GM23248 (cell line): ENCODE data around the gene TBL1XR1.
"Not testable (repeated sequence)": the region's sequence is repeated elsewhere in the genome, so short reads cannot be mapped to it uniquely, and the experiment has no call there.

Experiments
- EZH2 ChIP-seq: fragments of 200-600 bp; sonication (generic); IDR thresholded peaks from 2 replicates; pipeline ENCODE4 v1.6.1; 2018; ENCODE audit warnings: antibody characterized with exemption, mild to moderate bottlenecking; ENCODE audit not compliant: insufficient read depth, poor library complexity, severe bottlenecking
- EZH2phosphoT487 ChIP-seq: fragments of 200-600 bp; sonication (generic); IDR thresholded peaks from 2 replicates; pipeline ENCODE4 v1.6.1; 2018; ENCODE audit warnings: antibody characterized with exemption, moderate library complexity, mild to moderate bottlenecking, low read depth; ENCODE audit not compliant: insufficient read depth

- TF ChIP-seq EZH2phosphoT487, EZH2: not testable (repeated sequence)
Measured at GRCh38 chr3:177000159-177000558, 197.1 kb downstream of the TBL1XR1 start.
